ENCODE measurements around the gene KDM4B.

The KDM4B gene

DNA sequence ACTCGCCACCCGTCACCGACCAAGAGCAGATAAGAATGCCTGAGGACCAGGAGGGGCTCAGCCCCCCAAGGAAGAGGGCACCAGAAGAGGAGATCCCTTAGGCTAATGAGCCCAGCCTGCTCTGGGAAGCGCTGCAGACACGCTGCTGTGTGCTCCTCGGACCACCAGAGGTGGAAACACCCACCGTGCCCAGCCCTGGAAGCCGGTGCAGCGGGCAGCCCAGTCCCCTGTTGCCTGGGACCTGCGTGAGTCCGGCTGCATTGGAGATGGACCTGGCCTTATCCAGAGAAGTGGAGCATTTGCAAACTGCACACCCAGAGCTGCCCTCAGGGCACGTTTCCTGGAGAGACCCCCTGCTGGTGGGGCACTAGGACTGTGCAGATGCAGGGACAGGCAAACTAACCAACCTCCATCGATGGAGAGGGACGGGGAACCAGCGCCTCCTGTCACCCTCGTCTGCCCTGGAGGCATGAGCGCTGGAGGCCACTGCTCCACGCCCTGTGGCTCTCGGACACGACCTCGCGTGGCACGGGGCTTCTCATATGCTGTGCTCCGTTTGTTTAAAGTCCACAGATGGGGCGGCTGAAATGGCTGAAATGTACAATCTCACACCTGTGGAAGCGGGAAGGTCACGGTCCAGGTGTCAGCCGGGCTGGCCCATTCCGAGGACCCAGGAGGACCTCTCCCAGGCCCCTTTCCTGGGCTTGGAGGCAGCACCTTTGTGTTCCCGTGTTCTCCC is 153.9 kb downstream of the KDM4B start:
- H3K27ac ChIP-seq = no peak overlapping the region
- no peak overlapping the region for H3K4me3 ChIP-seq

DNA sequence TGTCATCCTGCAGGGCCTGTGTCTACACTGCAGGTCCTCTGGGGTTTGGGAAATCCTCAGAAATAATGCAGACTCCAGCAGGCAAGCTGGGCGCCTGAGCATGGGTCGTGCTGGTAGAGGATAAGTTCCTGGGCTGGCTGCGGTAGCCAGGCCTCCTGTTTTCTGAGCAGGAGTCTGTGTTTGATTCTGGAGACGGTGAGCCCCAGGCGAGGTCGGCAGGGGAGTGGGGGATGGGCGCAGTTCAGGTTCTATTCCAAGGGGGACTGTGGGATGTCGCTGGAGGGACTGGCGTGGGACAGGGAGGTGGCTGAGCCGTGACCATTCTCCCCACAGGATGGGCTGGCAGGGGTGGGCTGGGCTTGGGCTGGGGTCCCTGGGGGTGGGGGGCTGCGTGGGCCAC is 154.7 kb downstream of the KDM4B start:
- no peak overlapping the region for H3K4me3 ChIP-seq
- H3K27ac ChIP-seq = no peak overlapping the region

DNA sequence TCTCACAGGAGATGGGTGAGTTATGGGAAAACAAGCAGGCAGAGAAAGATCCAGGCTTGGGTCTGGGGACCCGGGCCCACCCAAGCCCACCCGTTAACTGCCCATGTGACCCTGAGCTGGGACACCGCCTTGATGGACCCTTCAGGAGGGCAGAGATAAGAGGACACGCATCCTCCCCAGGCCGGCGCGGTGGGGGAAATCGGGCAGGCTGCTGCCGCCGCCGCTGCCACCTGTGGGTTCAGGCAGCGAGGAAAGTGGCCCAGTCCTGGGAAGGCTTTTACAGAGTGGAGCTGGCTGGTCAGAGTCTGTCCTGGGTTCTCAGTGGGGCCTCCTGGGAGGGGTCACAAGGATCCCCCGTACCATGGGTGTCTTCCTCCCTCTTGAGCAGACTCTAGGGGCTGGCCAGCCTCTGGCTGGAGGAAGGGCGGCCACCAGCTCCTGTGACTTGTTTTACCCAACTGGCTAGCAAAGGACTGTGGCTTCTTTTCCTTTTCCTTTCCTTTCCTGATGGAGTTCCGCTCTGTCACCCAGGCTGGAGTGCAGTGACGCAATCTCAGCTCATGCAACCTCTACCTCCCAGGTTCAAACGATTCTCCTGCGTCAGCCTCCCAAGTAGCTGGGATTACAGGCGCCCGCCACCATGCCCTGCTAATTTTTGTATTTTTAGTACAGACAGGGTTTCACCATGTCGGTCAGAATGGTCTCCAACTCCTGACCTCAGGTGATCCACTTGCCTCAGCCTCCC is 155.4 kb downstream of the KDM4B start:
- Histone ChIP-seq H3K27ac (no peak overlapping the region), H3K4me3 (no peak overlapping the region)

DNA sequence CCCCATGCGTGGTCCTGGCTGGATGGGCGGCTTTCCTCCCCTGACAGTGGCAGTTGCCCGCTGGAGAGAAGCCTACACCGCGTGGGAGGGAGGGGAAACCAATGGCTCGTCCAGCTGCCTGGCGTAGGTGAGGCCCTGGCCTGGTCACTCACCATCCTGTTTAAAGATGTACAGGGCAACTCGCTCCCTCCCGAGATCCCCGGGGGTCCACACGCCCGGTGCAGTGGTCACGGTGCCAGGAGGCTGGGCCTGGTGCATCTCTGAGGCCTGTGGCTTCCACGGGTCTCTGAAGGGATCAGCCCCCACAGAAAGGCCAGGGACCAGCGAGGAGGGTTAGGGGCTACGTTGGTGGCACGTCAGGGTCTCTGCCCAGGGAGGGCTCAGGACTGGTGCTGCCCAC is 156.5 kb downstream of the KDM4B start:
- peak overlapping the region in 1 of 21 experiments; percentile 12 for H3K27ac ChIP-seq
- no peak overlapping the region for H3K4me3 ChIP-seq

DNA sequence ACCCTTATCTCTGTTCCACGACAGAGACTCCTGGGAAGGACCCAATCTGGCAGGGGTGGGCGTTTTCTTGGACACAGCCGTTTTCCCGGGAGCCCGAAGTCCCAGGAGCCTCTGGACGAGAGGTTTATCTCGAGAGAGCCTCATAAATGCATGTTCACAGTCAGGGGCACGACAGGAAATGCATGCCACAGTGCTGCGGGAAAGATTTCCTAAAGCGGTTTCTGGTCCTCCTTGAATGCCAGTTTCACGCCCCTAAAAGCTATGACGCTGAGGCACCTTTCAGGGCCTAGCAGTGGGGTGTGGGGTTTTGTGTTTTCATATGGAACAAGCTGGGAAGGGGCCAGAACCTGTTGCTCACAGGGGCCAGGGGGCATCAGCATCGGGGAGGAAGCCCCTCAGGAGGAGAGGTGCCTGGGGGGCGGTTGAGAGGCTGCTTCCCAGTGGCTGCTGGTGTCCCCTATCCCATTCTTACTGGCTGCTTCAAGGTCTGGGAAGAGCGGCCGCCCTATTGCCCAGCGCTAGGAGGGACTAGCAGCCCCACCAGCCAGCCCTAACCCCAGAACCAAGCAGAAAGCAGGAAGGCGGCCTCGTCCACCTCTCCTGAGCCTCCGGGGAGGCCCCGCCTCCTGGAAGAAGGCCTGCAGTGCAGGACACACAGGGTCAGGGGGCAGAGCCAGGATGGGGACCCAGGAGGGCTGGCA is 157.0 kb downstream of the KDM4B start:
- Histone ChIP-seq H3K27ac (peak overlapping the region in 3 of 21 experiments; percentile 12 to 67 (median 16)), H3K4me3 (no peak overlapping the region)

DNA sequence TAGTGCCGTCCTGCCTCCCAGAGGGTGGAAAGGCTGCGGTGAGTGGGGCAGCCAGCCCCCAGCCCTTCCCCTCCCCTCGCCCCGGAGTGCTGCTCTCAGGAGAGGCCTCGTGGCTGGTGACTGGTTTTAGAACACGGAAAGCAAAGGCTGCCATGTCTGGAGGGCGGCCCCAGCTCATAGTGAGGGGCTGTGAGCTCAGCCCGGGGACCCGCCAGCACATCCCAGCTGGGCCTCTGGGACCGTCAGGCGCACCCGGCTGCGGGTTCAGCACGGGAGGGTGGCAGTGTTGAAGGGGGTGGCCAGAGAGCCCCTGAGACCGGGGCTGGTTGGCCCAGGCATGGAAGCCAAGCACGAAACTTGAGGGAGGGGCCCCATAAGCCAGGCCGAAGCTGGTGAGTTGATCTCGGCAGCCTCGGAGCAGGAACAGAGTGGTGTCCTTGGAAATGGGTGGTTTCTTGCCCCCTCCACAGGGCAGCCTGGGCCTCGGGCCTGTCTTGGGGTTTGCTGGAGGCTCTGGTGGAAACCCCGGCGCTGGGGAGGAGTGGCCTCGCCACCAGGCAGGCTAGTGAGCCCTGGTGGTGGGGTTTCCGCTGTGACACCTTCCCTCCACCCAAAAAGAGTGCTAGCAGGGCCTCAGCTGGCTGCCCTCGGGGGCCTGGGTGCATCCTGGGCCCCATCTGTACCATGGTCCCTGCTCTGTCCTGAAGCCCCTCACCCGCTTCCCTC is 157.7 kb downstream of the KDM4B start:
- peak overlapping the region in 2 of 21 experiments; percentile 16 to 67 for H3K27ac ChIP-seq
- no peak overlapping the region for H3K4me3 ChIP-seq

DNA sequence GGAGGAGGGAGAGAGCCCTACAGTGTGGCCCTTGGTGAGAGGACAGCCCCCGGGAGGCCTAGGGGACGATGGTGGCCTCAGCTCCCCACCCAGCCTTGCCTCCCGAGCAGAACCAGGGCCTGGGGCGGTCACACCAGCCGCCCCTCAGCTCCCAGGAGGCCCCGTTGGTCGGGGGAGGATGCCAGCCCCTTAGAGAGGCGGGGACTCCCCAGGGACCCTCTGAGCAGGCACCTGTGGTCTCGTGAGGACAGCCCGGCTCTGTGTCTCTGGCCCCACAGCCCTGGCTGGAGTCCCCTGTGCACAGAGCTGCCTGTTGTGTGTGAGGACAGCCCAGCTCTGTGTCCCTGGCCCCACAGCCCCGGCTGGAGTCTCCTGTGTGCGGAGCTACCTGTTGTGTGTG is 158.8 kb downstream of the KDM4B start:
- Histone ChIP-seq H3K27ac (peak overlapping the region in 5 of 21 experiments; percentile 26 to 67 (median 51)), H3K4me3 (no peak overlapping the region)

DNA sequence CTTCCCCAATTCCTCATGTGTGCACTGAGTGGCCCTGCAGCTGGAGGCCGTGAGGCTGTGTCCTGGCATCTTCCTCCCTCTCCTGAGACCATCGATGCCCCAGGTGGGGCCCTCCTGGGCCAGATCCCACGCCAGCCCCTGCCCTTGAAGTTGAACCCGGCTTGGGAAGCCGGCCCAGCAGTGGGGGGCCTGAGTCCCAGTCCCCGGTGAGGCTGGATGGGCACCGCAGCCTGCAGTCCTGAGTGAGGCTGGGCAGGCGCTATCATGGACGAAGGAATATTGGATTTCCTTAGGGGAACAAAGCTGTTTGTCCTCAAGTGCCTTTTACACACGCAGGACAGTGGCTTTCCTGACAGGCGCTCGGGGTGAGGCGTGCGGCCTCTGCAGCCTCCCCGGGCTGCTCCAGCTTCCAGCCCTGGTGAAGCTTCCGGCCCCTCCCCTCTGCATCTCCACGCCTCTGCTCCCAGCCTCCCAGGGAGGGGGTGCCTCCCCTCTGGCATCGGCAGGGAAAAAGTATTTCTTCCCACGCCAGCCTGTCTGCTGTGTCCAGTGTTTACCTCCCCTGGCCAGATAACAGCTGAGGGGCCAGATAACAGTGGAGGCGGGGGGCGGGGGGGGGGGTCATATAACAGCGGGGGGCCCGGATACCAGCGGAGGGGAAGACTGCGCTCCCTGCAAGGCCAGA is 159.5 kb downstream of the KDM4B start:
- Histone ChIP-seq H3K27ac (peak overlapping the region in 9 of 21 experiments; percentile 16 to 68 (median 51)), H3K4me3 (no peak overlapping the region)

DNA sequence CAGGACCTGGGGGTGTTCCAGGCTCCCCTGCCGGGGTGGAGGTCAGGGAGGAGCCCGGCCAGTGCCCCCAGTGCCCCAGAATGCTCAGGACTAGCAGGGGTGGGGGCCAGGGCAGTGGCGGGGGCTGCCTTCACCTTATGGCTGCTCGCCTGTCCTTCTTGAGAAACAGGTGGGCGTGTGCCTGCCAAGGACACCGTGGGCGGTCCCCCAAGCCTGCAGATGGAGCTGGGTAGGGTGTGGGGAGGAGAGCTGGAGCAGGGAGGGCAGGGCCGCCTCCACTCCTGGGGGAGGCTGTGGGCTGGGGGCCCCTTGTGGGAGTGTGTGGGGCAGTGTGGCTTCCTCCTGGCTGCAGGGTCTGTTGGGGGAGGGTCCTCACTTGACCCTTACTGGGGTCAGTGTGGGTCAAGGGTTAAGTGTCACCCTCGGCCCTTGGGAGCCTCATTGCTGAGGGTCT is 160.1 kb downstream of the KDM4B start:
- Histone ChIP-seq H3K4me3 (no peak overlapping the region), H3K27ac (peak overlapping the region in 6 of 21 experiments; percentile 8 to 68 (median 42))

DNA sequence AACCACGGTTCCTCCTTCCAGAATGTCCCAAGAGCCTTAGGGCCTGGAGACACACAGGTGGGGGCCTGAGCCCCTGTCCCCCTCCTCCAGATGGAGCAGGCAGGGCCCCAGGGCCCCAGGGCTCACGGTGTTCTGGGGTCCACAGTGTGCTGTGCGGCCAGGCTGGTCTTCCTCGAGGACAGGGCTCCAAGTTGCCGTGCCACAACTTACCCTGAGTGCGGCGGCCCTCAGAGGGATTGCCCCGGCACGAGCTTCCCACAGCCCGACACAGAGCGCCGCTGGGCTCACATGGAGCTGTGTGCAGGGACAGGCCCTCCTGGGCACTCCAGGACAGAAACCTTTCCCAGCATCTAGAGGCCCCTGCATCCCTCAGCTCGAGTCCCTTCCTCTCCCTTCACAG is 160.8 kb downstream of the KDM4B start:
- Histone ChIP-seq H3K27ac (peak overlapping the region in 5 of 21 experiments; percentile 12 to 79 (median 47)), H3K4me3 (no peak overlapping the region)

DNA sequence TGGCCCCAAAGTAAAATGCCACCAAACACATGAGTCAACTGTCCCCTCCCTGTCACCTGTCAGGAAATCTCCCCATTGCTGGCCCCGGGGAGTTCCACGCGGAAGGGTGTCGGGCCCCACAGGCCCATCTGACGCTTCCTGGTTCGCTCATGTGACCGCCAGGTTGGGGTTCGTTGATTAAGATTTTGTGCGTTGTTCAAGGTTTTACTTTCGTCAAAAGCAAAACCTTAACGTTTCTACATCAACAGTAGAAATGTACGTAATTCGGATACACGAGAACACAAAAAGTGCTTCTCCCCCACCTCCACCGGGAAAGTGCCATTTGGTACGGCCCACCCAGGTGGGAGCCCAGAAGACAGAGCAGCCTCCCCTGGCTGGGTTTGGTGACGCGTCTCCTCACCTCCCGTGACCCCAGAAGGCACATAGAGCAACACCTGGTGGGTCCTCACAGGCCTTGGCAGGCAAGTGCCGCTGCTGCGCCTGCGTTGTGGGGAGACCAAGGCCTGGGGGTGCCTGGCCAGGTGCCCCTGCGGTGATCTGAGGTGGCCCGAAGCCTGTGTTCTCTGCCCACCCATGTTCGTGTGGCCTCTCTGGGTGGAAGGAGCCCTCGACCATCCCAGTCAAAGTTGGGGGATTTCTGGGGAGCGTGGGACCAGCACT is 161.6 kb downstream of the KDM4B start:
- Histone ChIP-seq H3K27ac (peak overlapping the region in 14 of 21 experiments; percentile 4 to 79 (median 64)), H3K4me3 (no peak overlapping the region)

DNA sequence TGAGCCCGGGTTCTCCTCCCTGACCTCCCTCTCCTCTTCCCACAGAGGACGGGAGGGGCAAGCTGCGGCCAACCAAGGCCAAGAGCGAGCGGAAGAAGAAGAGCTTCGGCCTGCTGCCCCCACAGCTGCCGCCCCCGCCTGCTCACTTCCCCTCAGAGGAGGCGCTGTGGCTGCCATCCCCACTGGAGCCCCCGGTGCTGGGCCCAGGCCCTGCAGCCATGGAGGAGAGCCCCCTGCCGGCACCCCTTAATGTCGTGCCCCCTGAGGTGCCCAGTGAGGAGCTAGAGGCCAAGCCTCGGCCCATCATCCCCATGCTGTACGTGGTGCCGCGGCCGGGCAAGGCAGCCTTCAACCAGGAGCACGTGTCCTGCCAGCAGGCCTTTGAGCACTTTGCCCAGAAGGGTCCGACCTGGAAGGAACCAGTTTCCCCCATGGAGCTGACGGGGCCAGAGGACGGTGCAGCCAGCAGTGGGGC is 162.2 kb downstream of the KDM4B start:
- no peak overlapping the region for H3K4me3 ChIP-seq
- H3K27ac ChIP-seq = peak overlapping the region in 16 of 21 experiments; percentile 4 to 79 (median 57)

DNA sequence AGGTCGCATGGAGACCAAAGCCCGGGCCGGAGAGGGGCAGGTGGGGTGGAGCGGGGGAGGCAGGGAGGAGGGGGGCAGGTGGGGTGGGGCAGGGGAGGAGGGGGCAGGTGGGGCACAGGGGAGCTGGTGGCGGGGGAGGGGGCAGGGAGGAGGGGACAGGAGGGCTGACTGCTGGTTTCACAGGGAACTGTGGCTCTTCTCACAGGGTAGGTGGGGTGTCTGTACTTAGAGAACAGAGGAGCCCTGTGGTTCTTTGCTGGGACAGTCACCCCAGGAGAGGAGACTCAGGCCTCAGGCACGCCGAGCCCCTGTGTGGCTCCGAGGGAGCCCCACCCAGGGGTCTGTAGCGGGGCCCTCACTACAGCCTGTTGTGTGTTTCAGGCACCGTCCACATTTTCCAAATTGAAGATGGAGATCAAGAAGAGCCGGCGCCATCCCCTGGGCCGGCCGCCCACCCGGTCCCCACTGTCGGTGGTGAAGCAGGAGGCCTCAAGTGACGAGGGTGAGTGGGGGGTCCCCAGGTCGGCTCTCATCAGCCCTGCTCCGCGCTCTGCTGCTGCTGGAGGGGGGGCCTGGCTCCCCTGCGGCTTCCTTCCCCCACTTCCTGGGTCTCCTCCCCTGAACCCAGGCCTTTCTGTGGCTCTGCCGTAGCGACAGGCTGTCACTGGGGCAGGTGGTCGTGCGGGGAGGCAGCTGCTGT is 162.7 kb downstream of the KDM4B start:
- Histone ChIP-seq H3K27ac (peak overlapping the region in 16 of 21 experiments; percentile 13 to 79 (median 62)), H3K4me3 (no peak overlapping the region)

DNA sequence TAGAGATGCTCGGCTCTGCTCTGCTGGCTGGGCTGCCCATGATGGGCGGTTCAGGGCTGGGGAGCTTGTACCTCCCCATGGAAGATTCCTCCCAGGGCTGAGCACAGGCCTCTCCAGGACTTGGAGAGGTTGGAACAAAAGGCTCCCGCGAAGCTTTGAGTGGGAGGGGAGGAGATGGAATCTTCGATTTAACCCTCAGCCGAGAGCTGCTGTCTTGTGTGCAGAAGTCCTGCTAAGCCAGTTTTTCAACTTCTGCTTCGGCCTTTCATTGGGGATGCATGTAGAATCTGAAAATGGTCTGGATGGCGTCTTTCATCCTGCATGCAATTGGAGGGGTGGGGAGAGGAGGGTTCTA is 163.3 kb downstream of the KDM4B start:
- H3K27ac ChIP-seq = peak overlapping the region in 15 of 21 experiments; percentile 2 to 79 (median 65)
- no peak overlapping the region for H3K4me3 ChIP-seq

DNA sequence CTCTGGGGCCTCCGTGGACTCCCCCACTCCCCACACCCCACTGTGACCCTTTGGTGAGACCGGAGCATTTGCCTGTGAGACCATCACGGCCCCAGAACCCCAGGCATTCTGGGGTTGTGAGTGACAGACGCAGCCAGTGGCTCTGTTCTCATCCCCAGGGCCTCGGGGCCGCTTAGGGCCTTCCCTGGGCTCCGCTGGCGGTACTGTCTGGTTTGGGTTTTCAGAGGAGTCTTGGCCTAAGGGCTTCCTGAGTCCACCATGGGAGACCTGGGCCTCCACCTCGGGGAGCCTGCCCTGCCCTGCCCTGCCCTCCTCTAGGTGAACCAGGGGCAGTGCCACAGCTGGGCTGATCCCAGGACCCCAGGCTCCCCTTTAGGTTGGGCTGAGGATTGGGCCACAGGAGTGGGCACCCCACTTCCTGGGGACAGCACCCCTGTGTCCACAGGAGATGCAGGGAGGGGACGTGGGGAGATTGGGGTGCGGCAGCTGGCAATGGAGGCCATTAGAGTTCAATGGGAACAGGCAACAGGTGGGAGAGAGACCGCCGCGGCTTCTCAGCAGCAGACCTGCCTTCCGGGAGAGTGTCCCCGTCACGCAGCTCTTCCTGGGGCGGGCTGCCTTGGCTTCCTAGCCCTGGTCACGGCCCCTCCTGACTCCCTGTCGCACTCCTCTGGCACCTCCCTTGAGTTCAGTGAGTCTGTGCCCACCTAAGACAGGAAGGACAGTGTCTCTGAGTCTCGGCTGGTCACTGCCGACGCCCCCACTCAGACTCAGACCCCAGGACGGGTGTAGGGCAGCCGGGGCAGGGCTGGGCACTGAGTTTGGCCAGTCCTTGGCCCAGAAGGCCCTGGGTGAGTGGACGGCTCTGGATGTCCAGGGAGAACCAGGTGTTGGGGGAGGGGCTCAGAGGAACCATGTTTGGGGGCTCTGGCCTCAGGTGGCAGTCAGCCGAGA is 164.1 kb downstream of the KDM4B start:
- Histone ChIP-seq H3K27ac (peak overlapping the region in 5 of 21 experiments; percentile 52 to 78 (median 72)), H3K4me3 (no peak overlapping the region)

DNA sequence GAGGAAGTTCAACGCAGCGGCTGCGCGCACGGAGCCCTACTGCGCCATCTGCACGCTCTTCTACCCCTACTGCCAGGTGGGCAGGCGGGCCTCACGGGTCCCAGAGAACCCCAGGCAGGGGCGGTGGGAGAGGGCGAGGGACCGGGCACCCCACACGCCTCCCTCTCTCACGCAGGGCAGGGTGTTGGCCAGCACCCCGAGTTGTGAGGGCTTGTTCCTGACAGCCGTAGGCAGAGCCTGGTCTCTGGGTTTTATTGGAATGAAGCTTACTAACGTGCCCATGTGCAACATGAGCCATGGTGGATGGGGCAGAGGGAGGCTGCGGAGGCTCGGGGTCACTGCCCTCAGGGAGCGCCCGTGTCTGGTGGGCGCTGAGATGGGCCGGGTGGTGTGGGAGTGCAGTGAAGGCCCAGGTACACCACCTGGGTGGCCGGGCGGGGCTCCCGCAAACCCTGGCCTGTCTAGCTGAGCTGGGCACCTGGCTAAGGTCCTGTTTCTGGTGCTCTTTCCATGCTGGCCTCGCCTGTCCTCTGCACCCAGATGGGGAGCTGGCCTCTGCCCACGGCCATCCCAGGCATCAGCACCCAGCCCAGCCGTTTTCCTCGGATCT is 165.2 kb downstream of the KDM4B start:
- H3K4me3 ChIP-seq = no peak overlapping the region
- H3K27ac ChIP-seq = peak overlapping the region in 1 of 21 experiments; percentile 72

Data from skin epidermis (tissue), 12 donors.